HG03575 (cell line): Measurements from ENCODE around the gene CRYBG2.

Experiments used
- ATAC-seq: cut with Tn5 transposase; IDR thresholded peaks from one replicate; pipeline ENCODE4 v1.9.1; 2021; ENCODE audit not compliant: unreplicated experiment, insufficient number of reproducible peaks, low FRiP score; ENCODE audit errors: extremely low read depth

The CRYBG2 gene

DNA sequence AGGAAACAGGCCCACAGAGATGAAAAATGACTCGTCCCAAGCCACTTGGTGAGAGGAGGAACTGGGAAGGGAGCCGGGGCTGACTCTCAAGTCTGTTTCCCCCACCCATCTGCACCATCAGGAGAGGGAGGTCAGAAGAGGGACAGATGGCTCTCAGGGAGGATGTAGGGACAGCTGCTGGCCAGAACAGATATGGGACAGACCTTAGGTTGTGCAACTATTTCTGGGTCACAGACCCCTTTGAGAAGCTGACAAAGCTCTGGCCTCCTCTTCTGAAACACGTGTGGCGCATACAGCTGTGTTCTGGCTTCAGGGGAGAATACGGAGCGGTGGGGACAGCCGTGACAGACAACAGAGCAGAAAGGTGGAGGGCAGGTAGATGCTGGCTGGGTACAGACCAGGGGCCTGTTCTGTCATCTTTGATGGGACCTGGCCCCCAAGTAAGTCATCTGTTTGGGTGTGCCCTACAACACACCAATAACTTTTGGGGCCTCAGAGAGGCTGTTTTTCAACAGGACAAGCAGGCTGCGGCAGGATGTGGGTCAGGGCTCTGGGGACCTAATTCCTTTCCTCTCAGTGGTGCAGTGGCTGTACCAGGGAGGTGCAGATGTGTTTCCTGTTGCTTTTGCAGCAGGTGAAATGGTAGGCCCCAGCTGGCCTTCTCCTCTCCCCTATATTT lies 66.8 kb downstream of the CRYBG2 start:
- ATAC-seq: no peak

DNA sequence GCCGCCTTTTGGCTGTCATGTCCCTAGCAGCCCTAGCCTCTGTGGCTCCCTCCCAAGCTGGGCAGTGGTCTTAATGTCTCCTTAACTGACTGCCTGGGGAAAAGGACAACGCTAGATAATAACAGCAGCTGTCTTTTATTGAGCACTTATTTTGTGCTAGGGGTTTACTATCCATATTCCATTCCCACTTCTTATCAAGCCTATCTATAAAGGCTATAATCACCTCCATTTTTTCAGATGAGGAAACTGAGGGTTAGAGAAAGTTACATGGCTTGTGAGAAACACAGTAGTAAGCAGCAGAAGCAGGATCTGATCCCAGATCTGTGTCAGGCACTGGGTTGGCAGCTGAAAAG lies 67.9 kb downstream of the CRYBG2 start:
- no peak for ATAC-seq

DNA sequence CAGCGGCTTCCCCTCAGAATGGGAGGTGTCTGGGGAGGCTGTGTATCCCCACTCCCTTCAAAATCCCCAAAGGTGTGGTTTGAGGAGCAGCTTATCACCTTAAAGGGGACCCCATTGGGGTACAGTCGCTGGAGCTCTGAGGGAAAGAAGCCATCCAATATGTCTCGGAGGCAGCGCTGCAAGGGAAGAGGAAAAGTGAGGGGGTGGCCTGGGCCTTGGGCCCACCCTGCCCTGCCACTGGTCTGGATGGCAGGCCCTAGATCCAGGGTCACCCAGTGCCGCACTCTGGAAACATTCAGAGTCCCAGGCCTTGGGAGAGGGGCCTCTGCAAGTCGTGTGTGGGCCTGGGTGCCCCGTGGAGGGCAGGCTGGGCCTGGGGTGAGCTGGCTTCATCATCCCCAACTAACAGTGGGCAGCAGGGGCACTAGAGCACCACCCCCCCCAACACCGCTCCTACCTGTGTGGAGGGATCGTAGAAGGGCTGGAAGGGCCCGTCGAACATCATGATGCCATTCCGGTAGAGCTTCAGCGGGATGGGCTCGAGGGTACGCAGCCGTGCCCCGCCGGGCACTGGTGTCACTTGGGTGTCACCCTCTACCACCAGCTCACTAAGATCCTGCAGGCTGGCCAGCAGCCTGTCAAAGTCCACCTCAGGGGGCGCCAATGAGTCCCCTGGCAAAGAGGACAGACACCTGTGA lies 68.4 kb downstream of the CRYBG2 start:
- ATAC-seq: no peak

DNA sequence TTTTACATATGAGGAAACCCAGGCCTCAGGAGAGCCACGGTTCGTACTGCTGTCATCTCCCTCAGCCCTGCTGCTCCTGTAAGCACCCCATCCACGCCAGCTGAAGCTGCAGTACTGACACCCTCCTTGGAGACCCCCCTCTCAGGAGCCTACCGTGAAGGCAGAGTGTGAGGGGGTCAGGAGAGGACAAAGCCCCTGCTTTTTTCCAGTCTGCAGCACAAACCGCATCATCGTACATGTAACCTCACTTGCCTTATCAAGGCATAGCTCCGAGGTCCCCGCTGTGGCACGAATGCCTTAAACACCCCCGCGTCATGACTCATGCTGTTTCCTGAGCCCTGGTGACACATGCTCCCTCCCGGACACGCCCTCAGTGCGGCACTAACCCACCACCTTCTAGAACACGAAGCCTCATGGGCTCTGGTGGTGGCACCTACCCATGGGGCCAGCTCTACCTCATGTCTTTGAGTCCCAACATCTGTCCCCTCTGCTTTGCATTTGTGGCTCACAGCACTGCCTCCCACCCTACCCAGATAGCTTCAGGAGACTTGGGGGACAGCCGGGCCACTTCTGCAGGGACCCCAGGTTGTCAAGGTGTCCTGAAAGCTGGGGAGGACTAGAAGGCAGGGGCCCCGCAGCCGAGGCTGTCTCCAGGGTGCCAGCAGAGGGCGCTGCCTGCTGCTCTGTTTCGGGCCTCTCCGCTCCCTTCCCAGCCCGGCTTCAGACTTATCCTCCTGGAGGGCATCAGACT lies 69.2 kb downstream of the CRYBG2 start:
- no peak for ATAC-seq

DNA sequence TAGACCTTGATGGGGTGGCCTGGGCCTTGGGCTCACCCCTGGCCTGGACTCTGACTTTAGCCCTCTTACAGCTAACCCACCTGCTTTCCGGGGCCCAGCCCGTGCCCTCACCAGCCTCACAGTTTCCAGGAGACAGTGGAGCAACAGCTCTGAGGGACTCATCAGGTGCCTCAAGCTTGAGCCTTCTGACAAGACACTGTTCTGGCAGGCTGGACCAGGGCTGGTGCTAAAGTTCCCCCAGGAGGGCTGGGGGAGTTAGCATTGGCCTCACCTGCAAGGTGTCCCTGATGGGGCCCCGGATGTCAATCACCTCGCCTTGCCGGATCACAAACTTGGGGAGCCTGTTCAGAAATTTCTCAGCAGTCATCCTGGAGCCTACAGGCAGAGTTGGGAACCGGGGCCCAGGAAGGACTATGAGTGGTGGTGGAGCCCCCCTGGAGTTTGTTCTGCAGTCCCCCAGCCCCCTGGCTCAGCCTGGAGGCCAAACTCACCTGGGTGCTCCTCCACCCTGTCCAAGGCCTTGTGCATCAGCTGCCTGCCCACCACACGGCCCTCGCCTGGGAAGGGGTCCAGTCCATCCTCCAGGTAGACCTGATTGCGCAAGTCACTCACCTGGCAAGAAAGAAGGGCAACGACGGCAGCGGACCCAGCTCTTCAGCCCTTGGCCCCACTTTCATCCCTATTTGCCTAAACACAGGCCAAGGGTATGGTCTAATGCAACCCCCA lies 69.9 kb downstream of the CRYBG2 start:
- no peak for ATAC-seq

DNA sequence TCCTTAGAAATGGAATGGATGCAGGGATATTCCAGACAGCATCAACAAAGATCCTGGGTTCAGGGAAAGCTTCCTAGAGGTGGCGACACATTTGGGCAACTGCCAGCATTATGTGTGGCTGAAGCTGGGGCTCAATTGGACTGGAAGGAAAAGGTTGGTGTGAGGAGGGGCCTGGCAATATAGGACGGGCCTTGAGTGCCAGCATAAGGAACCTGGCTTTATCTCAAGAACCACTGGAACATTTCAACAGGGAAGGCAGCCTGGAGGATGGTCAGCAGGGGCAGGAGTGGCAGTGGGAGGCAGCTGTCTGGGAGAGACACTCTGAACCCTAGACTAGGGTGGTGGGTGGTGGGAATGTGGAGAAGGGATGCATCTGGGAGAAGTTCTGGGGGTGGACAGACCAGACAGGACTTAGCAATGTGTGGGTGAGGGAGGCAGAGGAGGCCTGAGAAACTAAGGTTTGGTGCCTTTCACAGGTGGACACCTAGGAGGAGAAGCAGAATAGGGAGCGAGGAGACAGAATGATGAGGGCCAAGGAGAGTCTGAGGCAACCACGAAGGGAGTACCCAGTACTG lies 70.6 kb downstream of the CRYBG2 start:
- no peak for ATAC-seq

DNA sequence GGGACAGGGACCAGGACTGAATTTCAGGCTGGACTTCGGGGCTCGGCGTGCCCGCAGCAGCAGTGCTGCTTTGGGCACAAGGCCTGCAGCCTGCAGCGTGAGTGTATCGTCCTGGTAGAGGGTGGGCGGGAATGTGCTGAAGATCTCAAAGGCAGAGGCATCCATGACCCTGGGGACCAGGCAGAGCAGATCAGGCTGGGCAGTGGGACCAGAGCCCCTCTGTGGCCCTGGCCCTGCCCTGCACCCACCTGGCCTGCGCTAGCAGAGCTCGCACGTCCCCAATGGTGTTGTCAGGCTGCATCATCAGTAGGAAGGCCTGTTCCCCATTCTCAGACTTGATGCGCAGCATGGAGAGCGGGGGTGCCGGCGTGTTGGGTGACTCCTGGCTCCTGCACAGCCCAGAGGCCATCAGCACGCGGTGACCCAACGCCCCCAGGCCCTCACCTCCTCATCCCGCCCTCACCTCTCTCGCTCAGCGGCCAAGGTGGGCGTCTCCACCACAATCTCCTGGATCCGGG lies 71.5 kb downstream of the CRYBG2 start:
- ATAC-seq: no peak

DNA sequence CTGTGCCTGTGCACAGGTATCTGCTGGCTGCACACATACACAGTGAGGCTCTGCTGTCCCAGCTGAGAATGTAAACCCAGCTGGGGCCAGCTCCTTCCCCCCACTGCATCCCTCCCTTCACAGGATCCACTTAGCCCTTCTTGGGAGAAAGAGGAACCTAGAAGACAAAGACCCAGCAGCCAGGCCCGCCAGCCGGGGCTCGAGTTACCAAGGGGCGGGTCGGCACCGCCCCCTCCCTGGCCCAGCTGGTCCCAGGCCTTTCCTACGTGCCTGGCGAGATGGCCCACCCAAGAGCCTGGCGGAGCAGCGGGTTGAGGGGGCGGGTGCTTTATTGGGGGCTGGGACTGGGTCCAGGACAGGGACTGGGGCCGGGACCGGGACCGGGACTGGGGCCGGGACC lies 72.0 kb downstream of the CRYBG2 start:
- no peak for ATAC-seq

DNA sequence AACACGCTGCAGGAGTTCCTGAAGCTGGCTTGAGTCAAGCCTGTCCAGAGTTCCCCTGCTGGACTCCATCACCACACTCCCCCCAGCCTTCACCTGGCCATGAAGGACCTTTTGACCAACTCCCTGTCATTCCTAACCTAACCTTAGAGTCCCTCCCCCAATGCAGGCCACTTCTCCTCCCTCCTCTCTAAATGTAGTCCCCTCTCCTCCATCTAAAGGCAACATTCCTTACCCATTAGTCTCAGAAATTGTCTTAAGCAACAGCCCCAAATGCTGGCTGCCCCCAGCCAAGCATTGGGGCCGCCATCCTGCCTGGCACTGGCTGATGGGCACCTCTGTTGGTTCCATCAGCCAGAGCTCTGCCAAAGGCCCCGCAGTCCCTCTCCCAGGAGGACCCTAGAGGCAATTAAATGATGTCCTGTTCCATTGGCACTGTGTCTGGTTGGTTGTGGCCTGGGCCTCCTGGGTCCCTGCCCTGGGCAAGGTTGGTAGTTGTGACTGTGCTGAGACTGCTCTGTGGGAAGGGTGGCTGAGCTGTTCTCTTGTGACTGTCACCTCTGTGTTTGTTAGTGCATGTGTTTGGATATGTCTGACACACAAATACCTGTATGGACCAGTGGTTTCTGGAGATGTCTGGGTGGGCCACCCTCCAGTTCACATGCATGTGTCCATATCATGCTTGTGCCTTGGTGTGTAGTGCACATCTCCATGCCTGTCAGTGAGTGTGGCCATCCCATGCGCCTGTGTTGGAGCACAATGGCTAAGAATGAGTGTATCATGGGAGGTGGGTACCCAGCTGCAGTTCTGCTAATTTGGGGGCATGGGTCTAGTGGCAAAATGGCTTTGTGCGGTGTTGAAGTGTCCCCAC lies 72.6 kb downstream of the CRYBG2 start:
- no peak for ATAC-seq

DNA sequence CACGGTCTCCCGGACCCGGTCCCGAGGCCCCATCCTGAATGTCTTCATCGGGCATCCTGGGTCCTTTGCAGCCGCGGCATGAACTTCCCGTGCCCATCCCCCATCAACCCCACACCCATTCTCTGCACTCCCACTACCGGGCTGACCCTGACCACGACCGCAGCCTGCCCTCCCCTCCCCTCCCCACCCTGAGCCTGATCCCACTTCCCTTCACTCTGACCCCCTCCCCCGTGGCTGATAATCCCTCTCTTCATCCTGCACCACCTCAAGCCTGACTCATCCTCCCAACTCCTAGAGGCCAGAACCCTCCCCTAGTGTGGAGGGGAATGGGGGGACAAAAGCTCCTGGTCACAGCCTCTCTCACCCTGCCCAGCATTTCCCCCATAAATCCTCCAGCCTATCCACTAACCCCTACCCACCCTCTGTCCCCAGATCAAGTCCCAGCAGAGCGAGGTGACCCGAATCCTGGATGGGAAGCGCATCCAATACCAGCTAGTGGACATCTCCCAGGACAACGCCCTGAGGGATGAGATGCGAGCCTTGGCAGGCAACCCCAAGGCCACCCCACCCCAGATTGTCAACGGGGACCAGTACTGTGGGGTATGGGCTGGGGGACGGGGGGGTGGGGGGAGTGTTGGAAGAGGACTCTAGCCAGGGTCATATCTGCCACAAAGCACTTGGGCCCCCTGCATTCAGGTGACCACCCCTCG lies 73.4 kb downstream of the CRYBG2 start:
- ATAC-seq: no peak

DNA sequence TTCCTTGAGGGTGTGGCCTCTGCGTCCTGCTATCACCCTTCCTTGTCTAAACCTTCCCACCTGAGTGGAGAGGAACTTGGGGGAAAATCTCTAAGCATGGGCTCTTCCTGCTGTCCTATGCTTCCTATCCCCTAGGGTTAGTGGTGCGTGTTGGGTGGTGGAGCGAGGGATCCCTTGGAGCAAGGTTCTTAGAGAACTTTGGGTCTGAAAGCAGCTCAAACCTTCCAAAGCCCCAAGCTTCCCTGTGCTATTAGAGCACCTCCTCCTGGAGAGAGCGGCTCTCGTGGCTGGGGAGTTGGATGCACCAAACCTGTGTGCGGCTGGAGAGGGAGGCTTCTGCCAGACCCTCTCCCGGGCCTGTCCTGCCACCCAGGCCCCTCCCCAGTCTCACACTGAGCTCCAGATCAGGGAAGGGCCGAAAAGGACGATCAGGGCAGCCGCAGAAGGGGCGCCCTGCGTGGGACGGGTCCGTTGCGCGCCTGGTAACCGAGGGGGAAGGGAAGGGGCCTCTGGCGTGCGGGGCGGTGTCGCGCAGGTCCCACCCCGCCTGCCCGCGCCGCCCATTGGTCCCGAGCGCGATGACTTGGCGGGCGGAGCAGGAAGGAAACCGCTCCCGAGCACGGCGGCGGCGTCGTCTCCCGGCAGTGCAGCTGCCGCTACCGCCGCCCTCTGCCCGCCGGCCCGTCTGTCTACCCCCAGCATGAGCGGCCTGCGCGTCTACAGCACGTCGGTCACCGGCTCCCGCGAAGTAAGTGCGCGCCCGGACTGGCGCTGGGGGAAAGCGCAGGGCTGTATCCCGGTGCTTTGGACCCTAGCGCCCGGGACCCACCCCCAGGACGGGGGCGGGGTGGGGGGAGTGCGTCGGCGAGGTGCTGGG lies 74.2 kb downstream of the CRYBG2 start, which contains the start of gene SH3BGRL3:
Gene SH3BGRL3 (plus strand): TSS at position 631 of the 877 bp plus-strand sequence. CDS start 70 bp downstream, at position 701.
- no peak for ATAC-seq

DNA sequence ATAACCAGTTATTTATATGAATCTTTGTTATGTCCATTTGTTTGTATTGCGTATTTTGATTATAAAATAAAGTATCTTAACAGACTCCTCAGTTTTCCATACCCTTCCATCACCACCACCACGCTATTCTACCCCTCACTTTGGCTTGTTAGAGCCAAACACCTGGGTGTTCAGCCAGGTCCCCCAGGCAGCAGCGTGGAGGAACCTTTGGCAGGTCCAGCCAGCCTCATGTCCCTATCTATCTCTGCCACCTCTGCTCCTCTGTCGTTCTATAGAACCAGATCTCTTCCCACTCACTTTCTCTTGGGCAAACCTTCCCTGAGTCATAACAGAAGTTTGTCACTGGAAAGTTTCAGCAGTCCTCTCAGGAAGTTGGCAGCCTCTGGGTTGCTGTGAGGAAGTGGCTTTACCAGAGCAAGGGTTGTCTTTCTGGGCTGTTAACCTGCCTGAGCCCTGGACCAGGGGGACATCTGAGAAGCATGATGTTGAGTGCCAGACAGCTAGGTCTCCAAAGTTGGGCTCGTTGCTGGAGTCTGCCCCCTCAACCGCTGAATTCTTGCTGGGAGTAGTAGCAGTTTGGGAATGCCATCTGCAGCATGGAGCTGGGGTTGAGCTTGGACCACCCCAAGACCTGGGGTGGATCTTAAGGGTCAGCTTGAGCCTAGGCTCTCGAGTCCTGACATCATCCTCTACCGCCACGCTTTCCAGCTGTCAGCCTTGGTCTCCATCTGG lies 75.0 kb downstream of the CRYBG2 start:
- ATAC-seq: no peak

DNA sequence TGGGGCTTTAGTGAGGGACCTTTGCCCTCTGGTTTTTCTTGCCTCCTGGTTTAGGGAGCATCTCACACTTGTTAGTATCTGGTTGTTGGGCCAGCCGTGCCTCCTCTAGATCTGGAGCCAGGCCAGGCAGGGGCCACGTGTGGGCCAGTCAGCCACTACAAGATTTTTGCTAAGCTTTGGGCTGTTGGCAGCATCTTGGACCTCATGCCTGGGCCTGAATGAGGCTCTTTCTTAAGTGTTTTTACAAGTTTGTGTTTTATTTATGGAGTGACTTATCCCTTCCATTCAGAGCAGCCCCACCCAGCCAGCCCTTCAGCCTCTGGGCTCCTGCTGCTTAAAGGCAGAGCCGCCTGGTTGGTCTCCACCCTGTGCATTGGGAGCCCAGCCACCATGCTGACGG lies 75.6 kb downstream of the CRYBG2 start:
- no peak for ATAC-seq

DNA sequence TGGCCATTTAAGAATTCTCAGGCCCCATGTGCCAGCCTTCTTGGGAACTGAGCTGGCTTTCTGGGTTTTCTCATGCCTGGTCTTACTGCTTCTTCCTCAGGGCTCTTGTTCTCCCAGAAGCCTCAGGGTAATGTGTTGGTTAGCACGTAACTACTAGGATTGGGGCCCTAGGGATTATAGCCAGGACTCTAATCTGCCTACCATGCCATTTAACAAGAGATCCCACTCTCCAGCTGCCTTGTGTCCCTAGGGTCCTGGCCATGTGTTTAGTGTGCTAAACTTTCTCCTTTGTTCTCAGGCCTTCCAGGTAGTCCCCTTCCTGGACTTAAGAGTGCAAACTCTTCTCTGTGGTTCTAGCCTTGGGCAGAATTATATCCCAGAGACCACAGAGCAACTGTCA lies 76.2 kb downstream of the CRYBG2 start:
- no peak for ATAC-seq

DNA sequence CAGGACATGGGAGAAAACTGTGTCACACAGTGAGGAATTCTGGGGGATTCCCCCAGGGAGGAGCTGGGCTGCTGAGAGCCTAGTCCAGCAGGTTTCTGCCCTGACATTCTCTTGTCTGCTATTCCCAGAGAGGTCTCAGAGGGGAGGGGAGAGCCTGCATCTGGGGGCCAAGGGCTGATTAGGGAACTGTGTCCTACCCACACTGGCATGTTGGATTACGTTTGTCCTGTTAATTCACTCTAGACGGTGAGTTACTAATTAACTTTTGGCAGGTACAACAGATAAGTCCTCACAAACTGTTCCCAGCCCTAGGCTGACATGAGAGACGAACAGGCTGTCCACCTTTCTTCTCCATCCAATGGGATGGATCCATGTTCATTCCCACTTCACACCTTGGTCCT lies 76.7 kb downstream of the CRYBG2 start:
- ATAC-seq: no peak

DNA sequence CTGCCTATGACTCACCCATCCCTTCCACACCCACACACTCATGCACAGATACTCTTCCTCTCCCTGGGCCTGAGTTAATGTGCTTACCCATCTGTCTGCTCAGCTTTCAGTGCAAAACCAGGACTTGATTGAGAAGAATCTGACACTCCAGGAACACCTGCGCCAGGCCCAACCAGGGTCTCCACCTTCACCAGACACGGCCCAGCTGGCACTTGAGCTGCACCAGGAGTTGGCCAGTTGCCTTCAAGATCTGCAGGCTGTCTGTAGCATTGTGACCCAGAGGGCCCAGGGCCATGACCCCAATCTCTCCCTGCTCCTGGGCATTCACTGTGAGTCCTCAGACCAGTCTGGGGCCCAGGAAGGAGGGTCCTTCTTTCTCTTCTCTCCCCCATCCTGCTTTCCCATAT lies 77.5 kb downstream of the CRYBG2 start:
- ATAC-seq: no peak
